Testis (tissue), 3 donors: ENCODE measurements around the gene ZCWPW2. TPM values are rescaled to one million over a fixed set of nuclear protein-coding genes. Genes with fewer than 3 reads are reported as not detected.

Experiments used
- DNase-seq: peaks from one replicate; pipeline ENCODE4 v3.0.0-alpha.2; 2019
- H3K27ac ChIP-seq, 2 donors: fragments of 200-600 bp; sonication (generic); one replicate each; pipeline ENCODE4 v1.5.1; 2019
- H3K27me3 ChIP-seq: fragments of 200-600 bp; sonication (generic); one replicate; pipeline ENCODE4 v1.5.1; 2019
- H3K36me3 ChIP-seq: fragments of 200-600 bp; sonication (generic); one replicate; pipeline ENCODE4 v1.5.1; 2017; ENCODE audit warnings: low read depth; ENCODE audit errors: missing control alignments
- H3K4me1 ChIP-seq: fragments of 200-600 bp; sonication (generic); one replicate; pipeline ENCODE4 v1.5.1; 2019
- H3K4me3 ChIP-seq, 2 donors: fragments of 200-600 bp; sonication (generic); one replicate each; pipeline ENCODE4 v1.5.1; 2017 to 2019
- H3K9me3 ChIP-seq: fragments of 200-600 bp; sonication (generic); one replicate; pipeline ENCODE4 v1.5.1; 2017
- POLR2A ChIP-seq: fragments of 450-650 bp; IDR thresholded peaks from one replicate; pipeline ENCODE4 v1.6.1; 2017; ENCODE audit warnings: antibody characterized with exemption, mild to moderate bottlenecking, moderate library complexity
- WGBS, 2 donors: methylation state at CpG; one replicate each; pipeline ENCODE4 v1.1.5; 2018; 5-methylcytosine and 5-hydroxymethylcytosine counted together
- intact Hi-C: fragments of 100-400 bp; cut with DNase I; formaldehyde crosslinking; loops from one replicate; pipeline ENCODE4 v1.15.1; 2023; ENCODE audit warnings: low total_unique reads
- polyA plus RNA-seq: library from polyadenylated mRNA; stranded (reverse); fragments of 350-450 nt; fragmentation: Illumina TruSeq; extraction: RNeasy Lipid Tissue Mini Kit (QIAGEN cat#74804); gene quantifications from one replicate; pipeline ENCODE4 v1.2.3, GENCODE V29; 2014; ENCODE audit warnings: low read depth, low replicate concordance; ENCODE audit not compliant: insufficient read depth
- total RNA-seq, 2 donors: library from RNA; depleted of rRNA; stranded (reverse); fragments of >200 nt; gene quantifications; one replicate each; pipeline ENCODE4 v1.2.3, GENCODE V29; 2016
- TF ChIP-seq, protein P1 (sequence below), 3 experiments: fragments of 450-650 bp in 2 of 3; fragments of 200-600 bp in 1 of 3; sonication (generic) in 1 of 3; IDR thresholded peaks; one replicate each; pipeline ENCODE4 v1.5.1; 2016 to 2019; ENCODE audit warnings: antibody characterized with exemption in 3 of 3, mild to moderate bottlenecking in 2 of 3, moderate library complexity in 1 of 3

Gene ZCWPW2
- total and polyA plus RNA-seq, 3 donors from 2014 or later: 2.5 to 9.5 (median 5.2) TPM

DNA sequence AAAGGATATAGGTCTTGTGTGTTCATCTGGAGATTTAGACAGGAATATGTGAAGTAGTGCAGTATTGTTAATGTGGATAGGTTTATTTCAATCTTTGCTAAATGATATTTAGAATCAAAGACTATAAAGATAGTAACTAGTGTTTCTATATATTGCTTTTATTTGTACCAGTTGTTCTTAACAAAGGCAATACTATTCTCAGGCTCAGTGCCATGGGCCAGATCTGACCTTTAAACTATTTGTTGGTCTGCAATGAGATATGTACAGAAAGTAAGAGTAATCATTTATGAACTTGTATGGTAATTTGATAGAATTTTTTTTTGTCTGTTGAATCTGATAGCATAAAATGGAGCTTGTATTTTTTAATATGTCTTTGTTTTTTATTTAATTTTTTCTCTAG lies 146.8 kb downstream of the ZCWPW2 start:
- H3K4me1 ChIP-seq: no peaks in the 10 kb centered on the region
- DNase-seq: no peak
- no peak overlapping the region for H3K27ac ChIP-seq
- no peak for TF ChIP-seq POLR2A
- TF ChIP-seq, protein P1, sequence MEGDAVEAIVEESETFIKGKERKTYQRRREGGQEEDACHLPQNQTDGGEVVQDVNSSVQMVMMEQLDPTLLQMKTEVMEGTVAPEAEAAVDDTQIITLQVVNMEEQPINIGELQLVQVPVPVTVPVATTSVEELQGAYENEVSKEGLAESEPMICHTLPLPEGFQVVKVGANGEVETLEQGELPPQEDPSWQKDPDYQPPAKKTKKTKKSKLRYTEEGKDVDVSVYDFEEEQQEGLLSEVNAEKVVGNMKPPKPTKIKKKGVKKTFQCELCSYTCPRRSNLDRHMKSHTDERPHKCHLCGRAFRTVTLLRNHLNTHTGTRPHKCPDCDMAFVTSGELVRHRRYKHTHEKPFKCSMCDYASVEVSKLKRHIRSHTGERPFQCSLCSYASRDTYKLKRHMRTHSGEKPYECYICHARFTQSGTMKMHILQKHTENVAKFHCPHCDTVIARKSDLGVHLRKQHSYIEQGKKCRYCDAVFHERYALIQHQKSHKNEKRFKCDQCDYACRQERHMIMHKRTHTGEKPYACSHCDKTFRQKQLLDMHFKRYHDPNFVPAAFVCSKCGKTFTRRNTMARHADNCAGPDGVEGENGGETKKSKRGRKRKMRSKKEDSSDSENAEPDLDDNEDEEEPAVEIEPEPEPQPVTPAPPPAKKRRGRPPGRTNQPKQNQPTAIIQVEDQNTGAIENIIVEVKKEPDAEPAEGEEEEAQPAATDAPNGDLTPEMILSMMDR (IDR thresholded peaks at IDR 0.05): no peak
- H3K4me3 ChIP-seq: no peak overlapping the region
- no peaks in the 10 kb centered on the region for H3K36me3 ChIP-seq
- H3K9me3 ChIP-seq: no peaks in the 10 kb centered on the region
- intact Hi-C loops: no loop called here
- no peaks in the 10 kb centered on the region for H3K27me3 ChIP-seq

DNA sequence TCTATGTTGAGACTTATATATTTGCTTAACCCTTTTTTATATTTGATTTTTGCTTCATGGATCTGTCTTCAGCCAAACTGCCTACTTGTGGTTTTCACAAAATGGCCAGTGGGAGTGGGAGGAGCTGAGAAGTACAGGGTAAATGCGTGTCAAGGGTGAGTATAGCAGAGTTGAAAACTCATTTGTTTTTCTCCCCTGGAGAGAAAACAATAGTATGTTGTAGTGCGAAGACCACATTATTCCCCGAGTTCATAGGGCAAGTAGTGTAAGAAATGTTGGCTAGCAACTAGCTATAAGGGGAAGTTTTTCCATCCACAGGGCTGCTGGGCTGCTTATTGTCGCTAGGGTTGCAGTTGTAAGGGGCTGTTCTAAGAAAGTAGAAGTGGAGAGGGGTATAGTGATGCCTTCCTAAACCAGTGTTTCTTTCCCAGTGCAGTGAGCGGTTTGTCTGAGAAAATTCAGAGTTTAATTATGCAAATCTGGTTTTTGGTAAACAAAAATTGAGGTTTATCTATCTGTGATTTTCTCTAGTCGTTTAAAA lies 153.9 kb downstream of the ZCWPW2 start:
- TF ChIP-seq, protein P1 (IDR thresholded peaks at IDR 0.05): no peak
- TF ChIP-seq POLR2A: no peak
- Histone ChIP-seq H3K9me3 (no peaks in the 10 kb centered on the region), H3K36me3 (no peaks in the 10 kb centered on the region), H3K4me3 (no peak overlapping the region), H3K4me1 (no peaks in the 10 kb centered on the region), H3K27ac (no peak overlapping the region), H3K27me3 (no peaks in the 10 kb centered on the region)
- WGBS, 2 donors: 86 to 89% methylated on average over 6 of the region's 6 CpGs
- intact Hi-C loops: no loop called here
- no peak for DNase-seq

DNA sequence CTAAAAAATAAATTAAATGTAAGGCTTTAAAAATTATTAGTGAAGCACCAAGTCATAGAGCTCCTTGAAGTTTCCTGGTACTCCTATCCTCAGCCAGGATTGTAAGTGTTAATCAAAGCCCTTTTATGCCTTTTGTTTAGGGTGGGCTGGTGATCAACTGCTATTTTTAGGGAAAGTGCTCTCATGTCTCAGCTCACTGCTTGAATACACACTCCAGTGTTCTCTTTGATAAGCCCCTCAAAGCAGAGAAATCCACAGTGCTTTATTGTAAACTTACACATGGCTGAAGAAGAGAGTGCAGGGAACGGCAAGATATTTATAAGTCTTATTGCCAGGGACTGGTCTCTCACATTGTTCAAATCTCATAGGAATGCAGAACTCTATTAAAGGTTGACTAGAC lies 156.5 kb downstream of the ZCWPW2 start:
- Histone ChIP-seq H3K36me3 (no peaks in the 10 kb centered on the region), H3K9me3 (no peaks in the 10 kb centered on the region), H3K4me3 (no peak overlapping the region), H3K27me3 (no peaks in the 10 kb centered on the region), H3K27ac (no peak overlapping the region), H3K4me1 (no peaks in the 10 kb centered on the region)
- DNase-seq: no peak
- 0 to 32% methylated on average over 1 of the region's 1 CpG for WGBS, 2 donors
- TF ChIP-seq, protein P1 (IDR thresholded peaks at IDR 0.05): no peak
- TF ChIP-seq POLR2A: no peak
- intact Hi-C loops: no loop called here

DNA sequence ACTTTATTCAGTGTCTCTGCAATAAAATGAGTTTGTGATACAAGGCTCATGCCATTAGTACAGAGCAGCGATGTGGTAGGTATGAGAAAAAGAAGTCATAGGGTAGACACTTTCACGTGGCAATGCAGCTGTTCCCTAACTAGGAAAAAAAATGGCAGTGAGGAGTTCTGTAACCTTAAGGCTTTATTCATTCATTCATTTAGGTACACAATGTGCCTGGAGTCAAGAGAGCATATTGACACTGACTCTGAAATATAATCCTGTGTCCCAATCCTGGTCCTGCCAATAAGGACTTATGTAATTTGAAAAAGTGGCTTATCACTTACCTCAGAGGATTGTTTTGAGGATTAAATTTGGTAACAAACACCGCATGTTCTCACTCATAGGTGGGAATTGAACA lies 173.1 kb downstream of the ZCWPW2 start:
- DNase-seq: no peak
- H3K36me3 ChIP-seq: no peaks in the 10 kb centered on the region
- no peak for TF ChIP-seq POLR2A
- TF ChIP-seq, protein P1 (IDR thresholded peaks at IDR 0.05): no peak
- H3K4me3 ChIP-seq: no peak overlapping the region
- intact Hi-C loops: no loop called here
- H3K27me3 ChIP-seq: no peaks in the 10 kb centered on the region
- H3K4me1 ChIP-seq: no peaks in the 10 kb centered on the region
- WGBS, 2 donors: 94 to 96% methylated on average over 3 of the region's 3 CpGs
- no peaks in the 10 kb centered on the region for H3K9me3 ChIP-seq
- H3K27ac ChIP-seq: no peak overlapping the region

DNA sequence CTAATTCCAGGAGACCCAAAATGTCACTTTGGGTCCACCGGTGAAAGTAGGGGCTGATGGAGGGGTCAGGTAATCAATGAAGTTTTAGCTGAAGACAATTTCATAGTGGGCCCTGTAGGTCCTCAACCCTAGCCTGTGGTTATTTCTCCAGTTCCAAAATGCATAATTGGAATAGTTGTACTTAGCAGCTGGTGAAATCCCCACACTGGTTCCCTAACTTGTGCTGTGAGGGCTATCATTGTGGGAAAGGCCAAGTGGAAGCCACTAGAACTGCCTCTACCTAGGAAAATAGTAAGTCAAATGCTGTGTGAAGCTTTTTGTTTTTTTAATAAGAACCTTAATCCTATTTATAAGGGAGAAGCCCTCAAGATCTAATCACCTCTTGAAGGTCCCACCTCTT lies 193.8 kb downstream of the ZCWPW2 start:
- TF ChIP-seq, protein P1 (IDR thresholded peaks at IDR 0.05): no peak
- TF ChIP-seq POLR2A: no peak
- DNase-seq: no peak
- Histone ChIP-seq H3K4me3 (no peak overlapping the region), H3K4me1 (no peaks in the 10 kb centered on the region), H3K27me3 (no peaks in the 10 kb centered on the region), H3K27ac (no peak overlapping the region), H3K36me3 (no peaks in the 10 kb centered on the region), H3K9me3 (no peaks in the 10 kb centered on the region)
- 0 to 100% methylated on average over 1 of the region's 1 CpG for WGBS, 2 donors
- intact Hi-C loops: no loop called here
